DOHH2 (cell line): ENCODE results near the gene SMC6.

Source experiments
- CTCF ChIP-seq: fragments of 200-600 bp; sonication (generic); IDR thresholded peaks from one replicate; pipeline ENCODE4 v1.5.1; 2014; ENCODE audit warnings: antibody characterized with exemption, mild to moderate bottlenecking, low read depth, low read length; ENCODE audit not compliant: poor library complexity, severe bottlenecking
- EZH2phosphoT487 ChIP-seq: fragments of 200-600 bp; sonication (generic); IDR thresholded peaks from 2 replicates; pipeline ENCODE4 v1.6.1; 2017; ENCODE audit warnings: borderline replicate concordance, mild to moderate bottlenecking, antibody characterized with exemption, low read length, moderate library complexity, mixed read lengths

DNA sequence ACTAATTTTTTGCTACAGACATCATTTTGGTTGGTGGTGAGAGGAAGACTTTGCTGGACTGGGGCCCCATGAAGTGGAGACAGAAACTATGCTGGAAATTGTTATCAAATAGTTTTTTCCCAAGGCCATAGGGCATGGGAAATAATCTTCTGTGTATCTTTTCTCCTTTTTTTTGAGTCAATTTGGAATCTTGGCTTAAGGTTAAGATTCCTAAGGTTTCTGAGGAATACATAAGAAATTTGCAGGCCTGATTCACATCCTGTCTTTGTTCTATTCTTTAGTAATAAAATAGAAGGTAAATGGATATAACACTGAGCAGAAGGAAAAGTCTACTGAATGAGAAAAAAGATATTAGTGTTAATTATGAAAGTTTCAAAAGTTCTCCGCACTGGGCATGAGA lies 16.6 kb downstream of the SMC6 start:
- no peak for TF ChIP-seq CTCF
- TF ChIP-seq EZH2phosphoT487: no peak
